ENCODE data around the gene AGAP1.
A peak's percentile ranks its signal among the peaks of the same experiment; 100 is the strongest.

AGAP1 gene

GRCh38 chr2:235558572-235558971 lies 64.7 kb downstream of the AGAP1 start:
- DNase-seq = peak in 1 of 10 donors; percentile 11
- intact Hi-C loops (cut with DNase I) = loop anchor here (10.0 kb wide), 1 partner anchor 54 kb away; no protein-coding TSS in a partner anchor

DNA sequence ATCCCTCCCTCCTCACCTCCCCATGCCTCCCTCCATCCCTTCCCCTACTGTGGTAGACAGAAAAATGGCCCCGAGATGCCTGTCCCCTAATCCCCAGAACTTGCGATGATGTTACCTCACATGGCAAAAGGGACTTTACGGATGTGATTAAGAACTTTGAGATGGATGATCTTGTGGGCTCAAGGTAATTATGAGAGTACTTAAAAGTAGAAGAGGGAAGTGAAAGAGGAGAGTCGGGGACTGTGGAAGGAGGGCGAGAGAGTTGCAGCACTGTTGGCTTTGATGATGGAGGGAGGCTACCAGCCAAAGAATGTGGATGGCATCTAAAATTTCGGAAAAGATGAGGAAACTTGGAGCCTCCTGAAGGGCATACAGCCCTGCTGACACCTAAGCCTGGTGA lies 66.5 kb downstream of the AGAP1 start:
- intact Hi-C loops (cut with DNase I) = no loop called here
- peak in 1 of 10 donors; percentile 11 for DNase-seq

GRCh38 chr2:235561450-235561849 lies 67.6 kb downstream of the AGAP1 start:
- peak in 1 of 10 donors; percentile 1 for DNase-seq
- intact Hi-C loops (cut with DNase I) = no loop called here

DNA sequence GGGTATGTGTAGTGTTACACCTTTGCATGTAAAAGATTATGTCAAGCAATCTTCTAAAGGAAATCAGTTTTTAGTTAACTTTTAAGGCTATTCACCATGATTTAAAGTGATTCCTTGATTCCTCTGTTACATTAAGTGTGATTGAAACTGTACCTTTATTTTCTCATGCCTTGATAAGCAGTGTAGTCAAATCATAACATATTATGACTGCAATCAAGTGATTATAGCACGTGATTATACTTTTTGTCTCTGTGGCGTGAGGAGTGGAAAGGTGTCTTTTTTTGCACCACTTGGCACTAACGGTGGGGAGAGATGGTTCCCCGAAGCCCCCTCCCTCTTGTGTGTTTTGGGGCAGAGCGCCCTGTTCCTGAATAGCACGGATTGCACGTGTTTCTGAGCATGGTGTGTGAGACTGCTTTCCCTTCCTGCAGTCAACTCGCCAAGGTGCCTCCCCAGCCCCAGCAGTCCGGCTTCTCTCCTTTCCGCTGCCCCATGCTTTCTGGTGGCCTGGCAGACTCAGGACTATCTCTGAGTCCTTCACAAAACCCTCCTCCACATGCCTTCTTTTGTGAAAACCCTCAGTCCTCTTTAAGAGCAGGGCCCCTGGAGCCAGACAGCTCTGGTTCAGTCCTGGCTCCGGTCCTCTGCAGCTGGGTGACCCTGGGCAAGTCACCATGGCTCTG lies 68.4 kb downstream of the AGAP1 start:
- peak in 1 of 10 donors; percentile 55 for DNase-seq
- intact Hi-C loops (cut with DNase I) = no loop called here

GRCh38 chr2:235563056-235563910 lies 69.4 kb downstream of the AGAP1 start:
- intact Hi-C loops (cut with DNase I) = no loop called here
- peak in 1 of 10 donors; percentile 47 for DNase-seq

DNA sequence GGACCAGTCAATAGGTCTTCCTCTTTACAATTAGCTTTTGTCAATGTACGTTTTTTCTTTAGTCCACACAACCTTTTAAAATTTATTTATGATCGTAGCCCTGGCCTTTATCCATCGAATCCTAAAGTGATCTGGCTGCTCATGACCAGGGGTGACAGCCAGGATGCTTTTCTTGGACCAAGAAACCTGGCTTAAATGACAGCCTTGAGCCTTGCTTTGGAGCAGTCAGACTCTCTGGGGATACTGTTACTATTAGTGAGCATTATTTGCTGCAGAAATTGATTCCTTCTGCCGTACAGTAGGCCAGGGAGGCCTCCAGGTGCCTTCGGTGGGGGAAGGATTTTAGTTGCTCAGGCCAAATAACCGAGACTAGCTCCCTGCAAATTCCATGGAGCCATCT lies 70.2 kb downstream of the AGAP1 start:
- intact Hi-C loops (cut with DNase I) = no loop called here
- no peak for DNase-seq

DNA sequence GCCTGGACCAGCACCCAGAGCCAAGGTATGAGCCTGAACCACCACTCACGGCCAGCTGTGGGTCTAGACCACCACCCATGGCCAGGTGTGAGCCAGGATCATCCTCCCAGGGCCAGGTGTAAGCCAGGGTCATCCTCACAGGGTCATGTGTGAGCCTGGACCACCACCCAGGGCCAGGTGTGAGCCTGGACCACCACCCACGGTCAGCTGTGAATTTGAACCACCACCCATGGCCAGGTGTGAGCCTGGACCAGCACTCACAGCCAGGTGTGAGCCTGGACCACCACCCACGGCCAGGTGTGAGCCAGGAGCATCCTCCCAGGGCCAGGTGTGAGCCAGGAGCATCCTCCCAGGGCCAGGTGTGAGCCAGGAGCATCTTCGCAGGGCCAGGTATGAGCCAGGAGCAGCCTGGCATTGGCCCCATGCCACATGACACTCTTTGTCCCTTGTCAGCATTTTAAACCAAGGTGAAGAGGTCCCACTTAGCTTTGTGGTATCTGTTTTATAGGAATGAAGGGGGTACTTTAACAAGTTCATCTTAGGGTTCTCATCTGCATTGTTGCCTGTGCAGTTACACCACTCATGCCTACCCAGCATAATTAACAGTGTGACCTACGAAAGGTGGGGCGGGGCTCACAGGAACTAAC lies 71.2 kb downstream of the AGAP1 start:
- DNase-seq = peak in 1 of 10 donors; percentile 43
- intact Hi-C loops (cut with DNase I) = no loop called here

DNA sequence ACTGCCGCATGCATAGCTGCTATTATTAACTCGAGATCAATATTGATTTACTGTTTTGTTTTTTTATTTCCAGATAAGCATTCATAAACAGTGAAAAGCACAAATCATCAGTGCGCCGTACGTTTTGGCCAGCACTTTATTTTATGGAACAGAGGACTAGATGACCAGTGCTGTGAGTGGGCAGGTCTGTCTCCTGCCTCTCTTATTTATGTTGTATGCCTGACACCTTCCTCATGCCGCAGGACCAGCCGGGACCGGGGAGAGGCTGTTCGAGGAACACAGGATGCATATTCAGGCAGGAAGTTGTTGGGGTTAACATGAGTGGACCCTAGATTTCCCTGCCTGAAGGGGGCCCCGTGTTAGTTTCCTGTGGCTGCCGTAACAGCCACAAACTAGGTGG lies 72.6 kb downstream of the AGAP1 start:
- intact Hi-C loops (cut with DNase I) = no loop called here
- DNase-seq = peak in 1 of 10 donors; percentile 24

DNA sequence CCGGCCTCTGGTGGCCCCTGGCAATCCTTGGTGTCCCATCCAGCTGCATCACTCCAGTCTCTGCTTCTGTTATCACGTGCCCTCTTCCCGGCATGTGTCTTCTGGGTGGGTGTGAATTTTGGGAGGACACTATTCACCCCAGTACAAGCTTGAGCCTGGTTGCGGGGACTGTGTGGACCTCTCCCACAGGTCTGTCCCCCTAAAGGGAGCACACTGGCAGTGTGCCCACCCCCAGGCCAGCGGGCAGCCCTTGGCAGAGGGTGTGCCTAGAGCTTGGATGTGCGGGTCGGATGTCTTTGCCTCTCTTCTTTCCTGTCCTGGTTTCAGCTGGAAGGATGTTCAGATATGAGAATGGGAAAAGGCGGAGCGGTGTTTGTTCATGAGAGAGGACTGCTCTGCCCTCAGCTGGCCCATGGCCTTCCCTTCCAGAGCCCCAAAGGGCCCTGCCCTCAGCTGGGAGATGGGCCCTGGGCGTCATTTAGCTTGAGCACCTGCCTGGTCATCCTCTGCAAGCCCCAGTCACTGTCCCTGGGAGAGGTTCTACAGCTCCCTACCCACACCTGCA lies 73.2 kb downstream of the AGAP1 start:
- intact Hi-C loops (cut with DNase I) = no loop called here
- DNase-seq = peak in 2 of 10 donors; percentile 60 to 80

- intact Hi-C loops (cut with DNase I) = no loop called here
These were observed 74.0 kb downstream of the AGAP1 start for GRCh38 chr2:235567842-235568241.

GRCh38 chr2:235568431-235568830 lies 74.6 kb downstream of the AGAP1 start:
- peak in 1 of 10 donors; percentile 59 for DNase-seq
- intact Hi-C loops (cut with DNase I) = no loop called here

More at GRCh38 chr2:235567842-235568241, 74.0 kb downstream of the AGAP1 start:
- DNase-seq = peak in 1 of 10 donors; percentile 37

DNA sequence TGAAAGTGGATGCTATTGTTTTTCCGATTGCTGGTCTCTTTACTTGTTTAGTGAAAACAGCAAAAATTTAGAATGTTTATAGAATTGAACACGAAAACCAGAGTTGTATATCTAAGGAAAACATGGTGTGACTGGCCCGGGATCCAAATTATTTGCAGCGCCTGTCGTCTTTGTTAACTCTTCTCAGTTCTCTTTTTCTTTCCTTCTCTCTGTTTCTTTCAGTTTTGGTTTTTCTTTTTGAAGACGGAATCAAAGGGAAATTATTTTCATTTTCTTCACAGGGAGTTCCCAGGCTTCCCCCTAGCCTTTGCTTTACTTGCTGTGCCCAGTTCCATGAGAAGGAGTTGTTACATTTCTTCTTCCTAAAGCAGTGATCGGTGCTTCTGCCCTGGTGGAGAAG lies 76.0 kb downstream of the AGAP1 start:
- intact Hi-C loops (cut with DNase I) = no loop called here
- DNase-seq = peak in 2 of 10 donors; percentile 2 to 33

- intact Hi-C loops (cut with DNase I) = no loop called here
- DNase-seq = peak in 1 of 10 donors; percentile 18
These were observed 76.4 kb downstream of the AGAP1 start for GRCh38 chr2:235570256-235570655.

GRCh38 chr2:235570966-235571692 lies 77.3 kb downstream of the AGAP1 start:
- intact Hi-C loops (cut with DNase I) = no loop called here
- peak in 1 of 10 donors; percentile 21 for DNase-seq

DNA sequence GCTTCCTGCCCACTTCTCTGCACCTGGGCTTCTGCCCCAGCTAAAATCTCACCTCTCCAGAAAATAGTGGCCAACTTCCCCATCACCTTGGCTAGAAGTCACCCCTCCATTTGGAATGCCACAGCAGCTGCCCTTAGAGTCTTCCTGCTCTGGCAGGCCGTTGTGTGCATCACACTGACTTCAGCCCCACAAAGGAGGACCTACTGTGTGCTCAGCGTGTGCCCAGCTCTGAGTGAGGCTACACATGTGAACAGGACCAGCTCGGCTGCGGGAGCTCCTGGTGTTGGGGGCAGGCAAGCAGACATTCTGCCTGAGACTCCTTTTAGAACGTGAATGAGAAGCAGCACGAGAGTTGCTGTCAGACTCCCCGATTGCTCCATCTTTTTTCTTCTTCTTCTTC lies 78.7 kb downstream of the AGAP1 start:
- peak in 2 of 10 donors; percentile 42 for DNase-seq
- intact Hi-C loops (cut with DNase I) = no loop called here

- intact Hi-C loops (cut with DNase I) = no loop called here
- peak in 4 of 10 donors; percentile 24 to 81 (median 58) for DNase-seq
These were observed 79.7 kb downstream of the AGAP1 start for GRCh38 chr2:235573331-235574221.

GRCh38 chr2:235575431-235575830 lies 81.6 kb downstream of the AGAP1 start:
- peak in 2 of 10 donors; percentile 59 to 61 for DNase-seq
- intact Hi-C loops (cut with DNase I) = no loop called here

GRCh38 chr2:235575904-235576303 lies 82.1 kb downstream of the AGAP1 start:
- intact Hi-C loops (cut with DNase I) = no loop called here
- DNase-seq = peak in 2 of 10 donors; percentile 69 to 86

Measured in posterior cingulate gyrus (tissue), 11 donors.